Measurements from ENCODE around the gene ATL2.

Gene ATL2

GRCh38 chr2:38248707-38249106, 128.4 kb downstream of the ATL2 start:
- DNase-seq (ENCODE audit: low read depth in 2 of 2): no peak

- DNase-seq (ENCODE audit: low read depth in 2 of 2): no peak
These were observed 128.8 kb downstream of the ATL2 start for GRCh38 chr2:38248255-38248654.

- DNase-seq (ENCODE audit: low read depth in 2 of 2): no peak
These were observed 131.0 kb downstream of the ATL2 start for GRCh38 chr2:38246105-38246504.

- DNase-seq (ENCODE audit: low read depth in 2 of 2): no peak
These were observed 131.9 kb downstream of the ATL2 start for GRCh38 chr2:38245114-38245641.

- no peak for DNase-seq (ENCODE audit: low read depth in 2 of 2)
These were observed 132.8 kb downstream of the ATL2 start for GRCh38 chr2:38244301-38244700.

Data from stimulated activated CD4-positive, alpha-beta T cell treated with anti-CD3 and anti-CD28 coated beads, Interleukin-12 subunit alpha, Interleukin-12 subunit beta, amount 100 ng/mL, for 24 hours (primary cell).